HG03097 (cell line): ENCODE results near the gene HYAL2.
A peak's percentile ranks its signal among the peaks of the same experiment; 100 is the strongest.

ENCODE experiments used
- ATAC-seq: cut with Tn5 transposase; IDR thresholded peaks from one replicate; pipeline ENCODE4 v1.9.1; 2021; ENCODE audit not compliant: unreplicated experiment, low FRiP score

Gene HYAL2

DNA sequence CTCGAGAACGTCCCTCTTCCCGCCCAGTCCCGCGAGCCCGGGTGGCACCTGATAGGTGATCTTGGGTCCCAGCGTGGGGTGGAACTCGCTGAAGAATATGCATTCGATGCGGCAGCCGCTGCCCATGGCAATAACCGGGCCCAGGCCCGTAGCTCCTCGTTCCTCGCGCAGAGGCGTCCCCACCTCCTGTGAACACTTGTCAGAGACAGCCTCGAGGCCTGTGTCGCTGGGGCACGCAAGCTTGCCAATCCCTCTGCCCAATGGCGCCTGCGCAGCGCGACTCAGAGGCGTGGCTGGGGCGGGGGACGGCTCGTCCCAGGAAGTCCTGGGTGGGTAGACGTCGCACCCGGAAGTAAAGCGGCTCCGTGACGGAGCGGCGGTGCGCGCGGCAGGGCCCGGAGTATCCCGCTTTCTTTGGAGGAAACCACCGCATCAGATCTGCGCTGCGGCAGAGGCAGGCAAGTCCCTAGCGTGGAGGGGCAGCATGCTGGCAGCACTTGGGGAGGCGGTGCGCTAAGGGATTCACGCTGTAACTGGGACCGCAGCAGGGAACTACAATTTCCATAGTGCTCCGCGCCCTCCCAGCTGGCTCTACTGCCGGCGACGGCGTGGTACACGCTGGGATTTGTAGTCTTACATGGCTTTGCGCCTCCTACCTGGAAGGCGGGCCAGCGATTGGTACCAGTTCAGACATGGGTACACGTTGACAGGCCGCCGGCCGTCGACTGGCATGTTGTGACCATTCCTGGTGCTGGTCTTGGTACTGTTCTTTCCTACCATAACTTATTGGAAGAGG, 28.2 kb upstream of the HYAL2 start, which contains the start of the genes CYB561D2 and NPRL2:
CYB561D2 (plus strand) TSS at position 336 of the 796 bp plus-strand sequence. CDS start 572 bp downstream, outside the sequence.
NPRL2 (minus strand) TSS at position 249 of the 796 bp plus-strand sequence; CDS start at position 126, 123 bp downstream.
- ATAC-seq = peak; percentile 73

DNA sequence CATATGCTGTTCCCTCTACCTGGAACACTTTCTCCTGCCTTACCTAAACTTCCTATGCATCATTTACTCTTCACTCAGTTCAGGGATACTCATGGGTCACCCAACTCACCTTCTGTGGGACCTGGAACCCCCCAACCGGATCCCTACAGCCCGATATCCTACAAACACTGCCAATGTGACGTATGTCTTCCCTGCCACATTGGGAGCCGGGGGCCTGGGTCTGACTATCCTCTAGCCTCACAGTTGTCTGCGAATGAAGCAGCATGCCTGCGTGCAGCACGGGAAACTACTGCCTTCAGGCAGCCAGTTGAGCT, 27.6 kb upstream of the HYAL2 start:
- ATAC-seq = no peak

DNA sequence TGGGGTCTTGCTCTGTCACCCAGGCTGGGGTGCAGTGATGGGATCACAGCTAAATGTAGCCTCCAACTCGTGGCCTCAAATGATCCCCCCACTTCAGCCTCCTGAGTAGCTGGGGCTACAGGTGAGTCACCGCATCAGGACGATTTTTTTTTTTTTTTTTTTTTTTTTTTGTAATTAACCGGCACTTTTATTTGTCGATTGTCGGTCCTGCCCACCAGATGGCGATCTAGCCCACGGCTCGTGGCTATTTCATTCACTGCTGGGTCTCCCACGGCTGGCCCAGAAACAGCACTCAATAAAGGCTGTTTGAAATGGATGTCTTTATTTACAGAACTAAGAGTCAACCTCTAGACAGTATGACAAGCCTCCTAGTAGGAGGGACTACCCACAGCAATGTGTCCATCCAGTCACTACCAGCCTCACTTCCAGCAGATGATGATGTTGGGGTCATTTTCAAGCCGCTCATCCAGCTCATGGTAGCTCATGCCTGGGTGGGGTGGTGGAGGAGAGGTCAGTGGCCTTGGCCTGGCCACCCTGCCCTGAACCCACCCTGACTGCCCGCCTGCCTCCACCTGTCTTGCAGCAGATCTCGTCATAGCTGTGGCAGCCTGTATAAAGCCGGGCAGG, 24.8 kb upstream of the HYAL2 start:
- no peak for ATAC-seq

- ATAC-seq = no peak
Measured at GRCh38 chr3:50345586-50346234, 23.2 kb upstream of the HYAL2 start, which contains the start of gene ZMYND10. Gene ZMYND10, minus strand, starts transcription at chr3:50345732. Its CDS starts 153 bp downstream, at chr3:50345579.

- no peak for ATAC-seq
Measured at GRCh38 chr3:50345008-50345407, 22.5 kb upstream of the HYAL2 start.

- ATAC-seq = no peak
Measured at GRCh38 chr3:50342813-50343633, 20.5 kb upstream of the HYAL2 start.

DNA sequence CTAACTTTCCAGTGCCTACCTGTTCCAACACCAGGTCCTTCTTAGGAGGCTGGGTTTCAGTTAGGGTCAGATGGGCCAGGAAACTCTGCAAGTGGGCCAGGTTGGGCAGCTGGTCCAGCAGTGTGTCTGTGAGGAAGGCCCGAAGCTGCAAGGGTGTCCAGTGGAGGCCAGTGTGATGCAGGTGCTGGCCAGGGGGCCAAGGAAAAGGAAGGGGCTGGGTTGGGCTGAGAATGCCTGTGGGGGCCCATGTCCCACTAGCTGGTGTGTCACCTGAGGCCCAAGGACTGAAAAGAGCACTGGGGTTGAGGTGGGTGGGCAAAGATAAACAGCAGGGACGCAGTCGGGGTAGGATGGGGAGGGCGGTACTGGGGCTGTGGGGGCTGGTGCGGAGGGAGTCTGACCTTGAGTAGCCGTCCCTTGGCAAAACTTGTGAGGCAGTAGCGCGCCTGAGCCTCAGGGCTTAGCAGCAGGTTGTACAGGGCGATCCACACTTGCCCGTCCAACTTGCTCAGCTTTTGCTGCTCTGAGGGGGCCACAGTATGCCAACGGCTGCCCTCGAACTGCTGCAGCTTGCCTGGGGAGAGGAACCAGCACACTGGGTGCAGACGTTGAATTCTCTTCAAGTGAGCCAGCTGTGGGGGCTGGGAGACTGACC, 19.6 kb upstream of the HYAL2 start:
- ATAC-seq = no peak

DNA sequence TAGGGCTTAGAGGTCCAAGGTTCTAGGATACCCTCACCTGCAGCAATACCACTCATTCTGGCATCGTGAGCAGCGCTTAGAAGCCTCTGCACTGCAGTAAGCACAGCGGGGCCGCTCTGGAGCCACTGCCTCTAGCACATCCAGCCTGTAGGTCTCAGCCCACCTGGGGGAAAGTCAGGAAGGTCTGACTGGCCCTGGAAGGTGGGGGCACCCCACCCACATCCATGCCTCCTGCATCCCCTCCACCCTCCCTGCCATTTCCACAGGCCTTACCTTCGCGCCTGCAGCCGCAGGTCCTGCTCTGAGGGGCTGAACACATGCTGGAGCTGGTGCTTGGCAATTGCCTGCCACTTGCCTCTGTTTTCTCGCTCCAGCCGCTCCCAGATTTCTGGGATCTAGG, 19.0 kb upstream of the HYAL2 start:
- no peak for ATAC-seq

GRCh38 chr3:50340448-50341329, 18.1 kb upstream of the HYAL2 start, which contains the start of gene RASSF1:
Gene RASSF1, minus strand, starts transcription at chr3:50340836. Its CDS starts 31 bp downstream, at chr3:50340805.
- no peak for ATAC-seq

- no peak for ATAC-seq
Measured at GRCh38 chr3:50340147-50340447, 17.6 kb upstream of the HYAL2 start.

DNA sequence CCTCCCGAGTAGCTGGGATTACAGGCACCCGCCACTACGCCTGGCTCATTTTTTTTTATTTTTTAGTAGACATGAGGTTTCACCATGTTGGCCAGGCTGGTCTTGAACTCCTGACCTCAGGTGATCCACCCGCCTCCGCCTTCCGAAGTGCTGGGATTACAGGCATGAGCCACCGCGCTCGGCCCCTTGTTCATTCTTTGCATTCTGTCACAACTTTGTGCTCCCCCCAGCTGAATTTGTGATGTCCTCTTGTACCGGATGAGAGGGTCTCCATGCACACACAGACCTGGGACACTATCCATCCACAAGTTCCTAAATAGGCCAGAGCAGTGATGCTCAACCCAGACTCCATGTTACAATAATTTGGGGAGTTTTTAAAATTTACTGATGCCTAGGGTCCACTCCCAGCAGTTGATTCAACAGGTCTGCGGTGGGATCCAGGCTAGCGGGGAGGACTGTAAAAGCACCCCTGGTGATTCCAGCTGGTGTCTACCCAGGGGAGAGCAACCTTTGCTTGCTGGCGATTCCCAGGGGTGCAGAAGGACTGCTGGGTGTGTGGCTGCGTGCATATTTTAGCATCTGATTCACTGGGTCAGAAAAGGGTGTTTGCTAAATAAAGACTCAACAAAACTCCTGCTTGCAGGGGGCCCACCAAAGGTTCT, 17.1 kb upstream of the HYAL2 start:
- ATAC-seq = no peak

GRCh38 chr3:50338965-50339364, 16.4 kb upstream of the HYAL2 start:
- no peak for ATAC-seq

DNA sequence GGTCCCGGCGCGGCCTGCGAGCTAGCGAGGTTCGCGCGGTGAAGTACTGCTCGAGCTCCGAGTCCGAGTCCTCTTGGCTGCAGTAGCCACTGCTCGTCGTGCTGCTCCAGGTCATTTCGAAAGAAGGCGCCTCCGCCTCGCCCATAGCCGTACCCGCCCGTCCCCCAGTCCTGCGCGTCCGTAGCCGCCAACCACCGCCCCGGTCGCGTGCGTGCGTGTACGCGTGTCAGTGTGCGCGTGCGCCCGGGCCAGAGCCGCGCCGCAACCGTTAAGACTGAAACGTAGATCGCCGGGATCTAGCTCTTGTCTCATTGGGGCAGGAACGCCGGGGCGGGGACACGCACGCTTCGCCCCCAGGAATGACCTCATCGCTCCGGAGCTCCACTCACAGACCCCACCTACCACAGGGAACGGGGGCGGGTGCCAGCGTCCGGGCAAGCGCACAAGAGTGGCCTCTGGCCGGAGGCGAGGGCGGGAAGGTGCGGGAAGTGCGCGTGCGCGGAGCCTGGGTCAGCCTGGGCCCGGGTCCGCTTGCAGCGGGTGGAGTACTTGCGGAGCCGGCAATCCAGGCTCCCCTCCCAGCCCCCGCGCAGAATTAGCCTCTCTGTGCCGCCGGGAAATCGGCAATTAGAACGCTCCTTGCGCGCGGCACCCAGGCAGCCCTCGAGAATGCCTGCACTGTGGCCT, 14.8 kb upstream of the HYAL2 start:
- peak; percentile 74 for ATAC-seq

GRCh38 chr3:50336452-50337174, 14.1 kb upstream of the HYAL2 start:
- no peak for ATAC-seq

DNA sequence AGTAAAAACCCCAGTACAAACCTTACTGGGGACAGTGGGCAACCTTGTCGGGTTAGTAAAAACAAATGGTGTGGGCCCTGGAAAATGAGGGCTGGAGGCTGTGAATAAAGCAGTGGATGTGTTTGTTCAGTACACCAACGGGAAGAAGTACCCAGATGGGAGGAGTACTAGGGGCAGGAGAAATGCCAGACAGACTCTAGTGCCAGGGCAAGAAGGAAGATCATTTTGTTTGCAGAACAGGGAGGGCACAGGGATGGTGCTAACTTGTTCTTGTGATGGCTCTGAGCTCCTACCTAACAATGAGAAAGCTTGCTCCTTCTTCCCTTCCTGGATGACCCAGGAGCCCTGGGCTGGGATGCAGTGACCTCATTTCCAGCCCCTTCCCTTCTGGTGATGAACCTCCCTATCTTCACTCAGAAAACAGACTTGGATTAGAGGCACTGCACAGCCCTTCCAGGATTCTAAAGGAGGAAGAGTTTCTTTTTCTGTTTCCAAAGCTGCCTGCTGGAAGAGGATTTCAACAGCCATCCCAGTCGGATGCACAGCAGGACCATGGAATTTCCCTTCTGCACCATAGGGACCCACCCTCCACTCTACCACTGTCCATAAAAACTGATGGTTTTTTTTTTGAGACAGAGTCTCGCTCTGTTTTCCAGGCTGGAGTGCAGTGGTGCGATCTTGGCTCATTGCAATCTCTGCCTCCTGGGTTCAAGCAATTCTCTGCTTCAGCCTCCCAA, 12.0 kb upstream of the HYAL2 start:
- no peak for ATAC-seq

- no peak for ATAC-seq
Measured at GRCh38 chr3:50333744-50334328, 11.3 kb upstream of the HYAL2 start.
